Fibroblast of skin of scalp (primary cell): ENCODE data around the gene P2RY13. TPM values are rescaled to one million over a fixed set of nuclear protein-coding genes. Genes with fewer than 3 reads are reported as not detected.

Experiments
- DNase-seq: peaks from one replicate; pipeline ENCODE4 v3.0.0-alpha.2; 2013
- polyA plus RNA-seq, 2 experiments: library from polyadenylated mRNA; unstranded; fragments of 120-200 nt; gene quantifications; one replicate each; pipeline ENCODE4 v1.2.1, GENCODE V29; 2013; ENCODE audit not compliant: insufficient read length in 2 of 2

The P2RY13 gene
- polyA plus RNA-seq (2013, experiment 1 of 2; ENCODE audit: insufficient read length) = 0.04 TPM
- polyA plus RNA-seq (2013, experiment 2 of 2; ENCODE audit: insufficient read length) = 0.06 TPM

- no peak for DNase-seq
Measured at GRCh38 chr3:151329363-151329762, at the start of gene P2RY13. Gene P2RY13, minus strand, starts transcription at chr3:151329549. Its CDS starts 21 bp downstream, at chr3:151329528.

GRCh38 chr3:151377768-151378385, 48.5 kb upstream of the P2RY13 start:
- DNase-seq = no peak

GRCh38 chr3:151372063-151372820, 42.9 kb upstream of the P2RY13 start:
- DNase-seq = peak; percentile 53

GRCh38 chr3:151371526-151371925, 42.2 kb upstream of the P2RY13 start:
- DNase-seq = peak; percentile 54

GRCh38 chr3:151367448-151367847, 38.1 kb upstream of the P2RY13 start:
- DNase-seq = no peak

- DNase-seq = no peak
Measured at GRCh38 chr3:151366993-151367392, 37.6 kb upstream of the P2RY13 start.

- DNase-seq = peak; percentile 65
Measured at GRCh38 chr3:151362751-151363174, 33.4 kb upstream of the P2RY13 start.

GRCh38 chr3:151357463-151357850, 28.1 kb upstream of the P2RY13 start:
- no peak for DNase-seq

GRCh38 chr3:151356794-151357462, 27.6 kb upstream of the P2RY13 start:
- DNase-seq = peak; percentile 51

GRCh38 chr3:151351648-151352047, 22.3 kb upstream of the P2RY13 start:
- DNase-seq = no peak

GRCh38 chr3:151351219-151351618, 21.9 kb upstream of the P2RY13 start:
- DNase-seq = no peak

- DNase-seq = no peak
Measured at GRCh38 chr3:151350656-151351055, 21.3 kb upstream of the P2RY13 start.

GRCh38 chr3:151347432-151347831, 18.1 kb upstream of the P2RY13 start:
- no peak for DNase-seq

- DNase-seq = no peak
Measured at GRCh38 chr3:151346292-151346691, 16.9 kb upstream of the P2RY13 start.

GRCh38 chr3:151345859-151346258, 16.5 kb upstream of the P2RY13 start:
- peak; percentile 69 for DNase-seq

- DNase-seq = no peak
Measured at GRCh38 chr3:151331696-151332095, 2.3 kb upstream of the P2RY13 start.

GRCh38 chr3:151330899-151331298, 1.6 kb upstream of the P2RY13 start:
- DNase-seq = no peak

- no peak for DNase-seq
Measured at GRCh38 chr3:151330379-151330778, 1.0 kb upstream of the P2RY13 start.

- no peak for DNase-seq
Measured at GRCh38 chr3:151328298-151328995, 902 bp downstream of the P2RY13 start.

GRCh38 chr3:151327571-151328198, 1.7 kb downstream of the P2RY13 start:
- DNase-seq = peak; percentile 42

- DNase-seq = no peak
Measured at GRCh38 chr3:151322511-151322910, 6.8 kb downstream of the P2RY13 start.

GRCh38 chr3:151321526-151321925, 7.8 kb downstream of the P2RY13 start:
- DNase-seq = no peak
